Measurements from ENCODE around the gene OOSP4B. TPM values are rescaled to one million over a fixed set of nuclear protein-coding genes. Genes with fewer than 3 reads are reported as not detected.
"Not testable (repeated sequence)": the region's sequence is repeated elsewhere in the genome, so short reads cannot be mapped to it uniquely, and the experiment has no call there.

The OOSP4B gene
- total RNA-seq, 1 experiment from 2014 or later = not detected

- TF ChIP-seq STAT6 (CRISPR knock-in tag; conservative IDR thresholded peaks at IDR 0.05; ENCODE audit: low read depth) = no peak
- TF ChIP-seq, protein P1, sequence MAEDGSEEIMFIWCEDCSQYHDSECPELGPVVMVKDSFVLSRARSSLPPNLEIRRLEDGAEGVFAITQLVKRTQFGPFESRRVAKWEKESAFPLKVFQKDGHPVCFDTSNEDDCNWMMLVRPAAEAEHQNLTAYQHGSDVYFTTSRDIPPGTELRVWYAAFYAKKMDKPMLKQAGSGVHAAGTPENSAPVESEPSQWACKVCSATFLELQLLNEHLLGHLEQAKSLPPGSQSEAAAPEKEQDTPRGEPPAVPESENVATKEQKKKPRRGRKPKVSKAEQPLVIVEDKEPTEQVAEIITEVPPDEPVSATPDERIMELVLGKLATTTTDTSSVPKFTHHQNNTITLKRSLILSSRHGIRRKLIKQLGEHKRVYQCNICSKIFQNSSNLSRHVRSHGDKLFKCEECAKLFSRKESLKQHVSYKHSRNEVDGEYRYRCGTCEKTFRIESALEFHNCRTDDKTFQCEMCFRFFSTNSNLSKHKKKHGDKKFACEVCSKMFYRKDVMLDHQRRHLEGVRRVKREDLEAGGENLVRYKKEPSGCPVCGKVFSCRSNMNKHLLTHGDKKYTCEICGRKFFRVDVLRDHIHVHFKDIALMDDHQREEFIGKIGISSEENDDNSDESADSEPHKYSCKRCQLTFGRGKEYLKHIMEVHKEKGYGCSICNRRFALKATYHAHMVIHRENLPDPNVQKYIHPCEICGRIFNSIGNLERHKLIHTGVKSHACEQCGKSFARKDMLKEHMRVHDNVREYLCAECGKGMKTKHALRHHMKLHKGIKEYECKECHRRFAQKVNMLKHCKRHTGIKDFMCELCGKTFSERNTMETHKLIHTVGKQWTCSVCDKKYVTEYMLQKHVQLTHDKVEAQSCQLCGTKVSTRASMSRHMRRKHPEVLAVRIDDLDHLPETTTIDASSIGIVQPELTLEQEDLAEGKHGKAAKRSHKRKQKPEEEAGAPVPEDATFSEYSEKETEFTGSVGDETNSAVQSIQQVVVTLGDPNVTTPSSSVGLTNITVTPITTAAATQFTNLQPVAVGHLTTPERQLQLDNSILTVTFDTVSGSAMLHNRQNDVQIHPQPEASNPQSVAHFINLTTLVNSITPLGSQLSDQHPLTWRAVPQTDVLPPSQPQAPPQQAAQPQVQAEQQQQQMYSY (CRISPR knock-in tag; IDR thresholded peaks at IDR 0.05) = no peak
- TF ChIP-seq, protein P2, sequence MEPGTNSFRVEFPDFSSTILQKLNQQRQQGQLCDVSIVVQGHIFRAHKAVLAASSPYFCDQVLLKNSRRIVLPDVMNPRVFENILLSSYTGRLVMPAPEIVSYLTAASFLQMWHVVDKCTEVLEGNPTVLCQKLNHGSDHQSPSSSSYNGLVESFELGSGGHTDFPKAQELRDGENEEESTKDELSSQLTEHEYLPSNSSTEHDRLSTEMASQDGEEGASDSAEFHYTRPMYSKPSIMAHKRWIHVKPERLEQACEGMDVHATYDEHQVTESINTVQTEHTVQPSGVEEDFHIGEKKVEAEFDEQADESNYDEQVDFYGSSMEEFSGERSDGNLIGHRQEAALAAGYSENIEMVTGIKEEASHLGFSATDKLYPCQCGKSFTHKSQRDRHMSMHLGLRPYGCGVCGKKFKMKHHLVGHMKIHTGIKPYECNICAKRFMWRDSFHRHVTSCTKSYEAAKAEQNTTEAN (CRISPR knock-in tag; IDR thresholded peaks at IDR 0.05) = no peak
- TF ChIP-seq GTF2I (CRISPR knock-in tag; conservative IDR thresholded peaks at IDR 0.05) = no peak
- no peak for TF ChIP-seq FOXJ3 (CRISPR knock-in tag; IDR thresholded peaks at IDR 0.05; ENCODE audit: borderline replicate concordance)
- TF ChIP-seq GABPB1 (CRISPR knock-in tag; IDR thresholded peaks at IDR 0.05) = no peak
- TF ChIP-seq KAT7 (CRISPR knock-in tag; IDR thresholded peaks at IDR 0.05; ENCODE audit: borderline replicate concordance) = no peak
These were observed 35.7 kb upstream of the OOSP4B start (continued) for GRCh38 chr11:59981106-59981770.

DNA sequence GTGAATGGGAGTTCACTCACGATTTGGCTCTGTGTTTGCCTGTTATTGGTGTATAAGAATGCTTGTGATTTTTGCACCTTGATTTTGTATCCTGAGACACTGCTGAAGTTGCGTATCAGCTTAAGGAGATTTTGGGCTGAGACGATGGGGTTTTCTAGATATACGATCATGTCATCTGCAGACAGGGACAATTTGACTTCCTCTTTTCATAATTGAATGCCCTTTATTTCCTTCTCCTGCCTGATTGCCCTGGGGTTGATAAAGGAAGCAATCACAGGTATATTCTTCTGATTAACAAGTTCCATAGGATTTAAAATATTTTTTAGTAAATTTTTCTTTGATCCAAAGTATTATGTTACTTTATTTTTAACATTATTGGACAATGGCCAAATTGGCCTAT lies 34.9 kb upstream of the OOSP4B start:
- H3K4me3 Mint-ChIP-seq; CTCF ChIA-PET; ATAC-seq; H3K27ac Mint-ChIP-seq; H3K36me3 Mint-ChIP-seq; H3K9me3 Mint-ChIP-seq; H3K4me1 Mint-ChIP-seq; POLR2A ChIA-PET; H3K27me3 Mint-ChIP-seq (ENCODE audit: low read depth); DNase-seq (ENCODE audit: low spot score): not testable (repeated sequence)

- no peak overlapping the region for H3K27ac Mint-ChIP-seq
- DNase-seq (ENCODE audit: low spot score) (no peak), ATAC-seq (no peak)
- TF ChIP-seq FOXP1 (CRISPR knock-in tag; IDR thresholded peaks at IDR 0.05; ENCODE audit: borderline replicate concordance) (no peak), OVOL2 (CRISPR knock-in tag; IDR thresholded peaks at IDR 0.05; ENCODE audit: borderline replicate concordance) (no peak), RORB (CRISPR knock-in tag; IDR thresholded peaks at IDR 0.05) (no peak), ZSCAN18 (CRISPR knock-in tag; IDR thresholded peaks at IDR 0.05) (no peak), E2F1 (CRISPR knock-in tag; IDR thresholded peaks at IDR 0.05) (no peak), NFYB (CRISPR knock-in tag; conservative IDR thresholded peaks at IDR 0.05; ENCODE audit: low read depth) (no peak), FOXJ3 (CRISPR knock-in tag; IDR thresholded peaks at IDR 0.05; ENCODE audit: borderline replicate concordance) (no peak), NR2C2 (CRISPR knock-in tag; IDR thresholded peaks at IDR 0.05) (no peak), NR1H2 (CRISPR knock-in tag; IDR thresholded peaks at IDR 0.05) (no peak), HMGA2 (CRISPR knock-in tag; IDR thresholded peaks at IDR 0.05) (no peak), TCF7 (CRISPR knock-in tag; IDR thresholded peaks at IDR 0.05; ENCODE audit: low read depth) (no peak)
- no peaks in the 10 kb centered on the region for H3K9me3 Mint-ChIP-seq
- POLR2A ChIA-PET = no interaction called here
- no peaks in the 10 kb centered on the region for H3K4me1 Mint-ChIP-seq
- H3K27me3 Mint-ChIP-seq (ENCODE audit: low read depth) = no peaks in the 10 kb centered on the region; the same call in 1 of the 2 replicates
- no peaks in the 10 kb centered on the region for H3K36me3 Mint-ChIP-seq
- CTCF ChIA-PET = no interaction called here
- no peak overlapping the region for H3K4me3 Mint-ChIP-seq
These were observed 33.8 kb upstream of the OOSP4B start for GRCh38 chr11:59983212-59983611.

Measured in WTC11 (cell line).